GM12878 (cell line): ENCODE results near the gene TNFRSF1B. TPM values are rescaled to one million over a fixed set of nuclear protein-coding genes. Genes with fewer than 3 reads are reported as not detected.

ENCODE experiments used
- ASH2L ChIP-seq: fragments of 300-600, 200-600 bp; sonication (generic); IDR thresholded peaks from 2 replicates; pipeline ENCODE4 v1.6.1; 2017; ENCODE audit warnings: low read depth, mild to moderate bottlenecking, borderline replicate concordance
- BRCA1 ChIP-seq: IDR thresholded peaks from 2 replicates; pipeline ENCODE4 v1.6.1; 2011; ENCODE audit warnings: low read depth, low read length, improper control_type of control experiment
- CBFB ChIP-seq: IDR thresholded peaks from 2 replicates; pipeline ENCODE4 v1.6.1; 2016; ENCODE audit warnings: antibody characterized with exemption, low read depth
- CHD4 ChIP-seq: fragments of 200-600 bp; sonication (generic); IDR thresholded peaks from 2 replicates; pipeline ENCODE4 v1.6.1; 2016; ENCODE audit warnings: mild to moderate bottlenecking
- ETV6 ChIP-seq, 2 experiments: fragments of 450-650 bp in 1 of 2; IDR thresholded peaks in 1 of 2; conservative IDR thresholded peaks in 1 of 2; 2 replicates each; pipeline ENCODE4 v1.6.1; 2014; ENCODE audit warnings: antibody characterized with exemption in 1 of 2, borderline replicate concordance in 1 of 2, low read depth in 1 of 2, mild to moderate bottlenecking in 1 of 2, moderate library complexity in 1 of 2
- IRF4 ChIP-seq: IDR thresholded peaks from 2 replicates; pipeline ENCODE4 v1.6.1; 2011; ENCODE audit warnings: low read depth, low read length
- JUND ChIP-seq: IDR thresholded peaks from 2 replicates; pipeline ENCODE4 v1.6.1; 2012; ENCODE audit warnings: low read depth, mild to moderate bottlenecking, low read length, improper control_type of control experiment, moderate library complexity
- KLF5 ChIP-seq: fragments of 450-650 bp; IDR thresholded peaks from 2 replicates; pipeline ENCODE4 v1.6.1; 2014; ENCODE audit warnings: mild to moderate bottlenecking; ENCODE audit not compliant: partially characterized antibody
- MEF2B ChIP-seq: fragments of 450-650 bp; IDR thresholded peaks from 2 replicates; pipeline ENCODE4 v1.6.1; 2018; ENCODE audit warnings: mild to moderate bottlenecking, moderate library complexity; ENCODE audit not compliant: partially characterized antibody, poor library complexity, severe bottlenecking
- MXI1 ChIP-seq: fragments of 150-350 bp; IDR thresholded peaks from 2 replicates; pipeline ENCODE4 v1.6.1; 2011; ENCODE audit warnings: low read depth, mild to moderate bottlenecking, inconsistent platforms, low read length, improper control_type of control experiment
- MYB ChIP-seq: fragments of 150-350 bp; IDR thresholded peaks from 2 replicates; pipeline ENCODE4 v1.6.1; 2014; ENCODE audit warnings: mild to moderate bottlenecking, low read depth, low read length, borderline replicate concordance
- NFIC ChIP-seq: IDR thresholded peaks from 2 replicates; pipeline ENCODE4 v1.6.1; 2012; ENCODE audit warnings: low read depth, mild to moderate bottlenecking, inconsistent platforms, low read length, moderate library complexity
- NR2C1 ChIP-seq: fragments of 450-650 bp; IDR thresholded peaks from 2 replicates; pipeline ENCODE4 v1.6.1; 2017; ENCODE audit warnings: antibody characterized with exemption, mild to moderate bottlenecking, moderate library complexity
- SP1 ChIP-seq: IDR thresholded peaks from one replicate; pipeline ENCODE4 v1.6.1; 2011; ENCODE audit warnings: low read depth, low read length
- STAT1 ChIP-seq: fragments of 450-650 bp; conservative IDR thresholded peaks from 2 replicates; pipeline ENCODE4 v1.6.1; 2014; ENCODE audit warnings: antibody characterized with exemption, mild to moderate bottlenecking
- ZBED1 ChIP-seq: IDR thresholded peaks from 2 replicates; pipeline ENCODE4 v1.6.1; 2016; ENCODE audit warnings: borderline replicate concordance
- polyA plus RNA-seq, 11 experiments: library from polyadenylated mRNA; depleted of rRNA in 4 of 11; unstranded in 6 of 11; stranded (reverse) in 5 of 11; fragments of >200 nt; fragmentation: Nextera tagmentation in 4 of 11; fragmentation: Illumina TruSeq in 1 of 11; extraction: Ambion mirVana in 4 of 11; extraction: Trizol in 1 of 11; gene quantifications; 1 replicate in 1 of 11; 2 replicates in 10 of 11; pipeline versions ENCODE4 v1.2.1 to v1.2.3, GENCODE V29; 2011 to 2016; ENCODE audit warnings: inconsistent platforms in 2 of 11, missing spikeins in 2 of 11, low read depth in 1 of 11
- total RNA-seq, 4 experiments: library from RNA; depleted of rRNA in 3 of 4; stranded (reverse); fragments of >200 nt in 3 of 4; fragmentation: Illumina TruSeq in 1 of 4; extraction: Trizol in 1 of 4; gene quantifications; 2 replicates each; pipeline versions ENCODE4 v1.2.1 to v1.2.3, GENCODE V29; 2013 to 2021
- TF ChIP-seq, protein P1 (sequence below): IDR thresholded peaks from 2 replicates; pipeline ENCODE4 v1.6.1; 2012; ENCODE audit warnings: improper control_type of control experiment, low read depth, low read length; ENCODE audit not compliant: insufficient replicate concordance
- TF ChIP-seq, protein P2 (sequence below): IDR thresholded peaks from 2 replicates; pipeline ENCODE4 v1.6.1; 2012; ENCODE audit warnings: low read depth, low read length, improper control_type of control experiment
- TF ChIP-seq, protein P3 (sequence below): fragments of 450-650 bp; IDR thresholded peaks from 2 replicates; pipeline ENCODE4 v1.6.1; 2017; ENCODE audit warnings: borderline replicate concordance
- TF ChIP-seq, protein P4 (sequence below): fragments of 450-650 bp; IDR thresholded peaks from 2 replicates; pipeline ENCODE4 v1.6.1; 2017; ENCODE audit warnings: low read depth, mild to moderate bottlenecking, moderate library complexity

TNFRSF1B gene
- total and polyA plus RNA-seq, 10 of the 15 experiments (the other 5 are each of a cell fraction or from before 2014, with no cell fraction given) = 10.1 to 87.2 (median 37.3) TPM

DNA sequence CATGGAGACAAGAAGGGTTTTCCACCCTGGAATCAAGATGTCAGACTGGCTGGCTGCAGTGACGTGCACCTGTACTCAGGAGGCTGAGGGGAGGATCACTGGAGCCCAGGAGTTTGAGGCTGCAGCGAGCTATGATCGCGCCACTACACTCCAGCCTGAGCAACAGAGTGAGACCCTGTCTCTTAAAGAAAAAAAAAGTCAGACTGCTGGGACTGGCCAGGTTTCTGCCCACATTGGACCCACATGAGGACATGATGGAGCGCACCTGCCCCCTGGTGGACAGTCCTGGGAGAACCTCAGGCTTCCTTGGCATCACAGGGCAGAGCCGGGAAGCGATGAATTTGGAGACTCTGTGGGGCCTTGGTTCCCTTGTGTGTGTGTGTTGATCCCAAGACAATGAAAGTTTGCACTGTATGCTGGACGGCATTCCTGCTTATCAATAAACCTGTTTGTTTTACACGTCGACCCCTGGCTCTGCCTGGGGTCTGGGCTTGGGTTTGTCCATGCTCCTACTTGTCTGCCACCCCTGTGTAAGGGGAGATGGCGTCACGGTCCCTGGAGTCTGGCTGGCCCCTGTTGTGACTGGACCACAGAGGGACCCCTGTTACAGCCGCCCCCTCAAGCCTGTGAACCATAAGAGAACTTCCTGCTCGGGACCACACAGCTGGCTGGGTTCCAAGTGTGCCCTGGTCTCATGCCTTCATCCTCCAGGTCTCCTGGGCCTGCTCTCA, 42.1 kb downstream of the TNFRSF1B start (continued):
- TF ChIP-seq, protein P1, sequence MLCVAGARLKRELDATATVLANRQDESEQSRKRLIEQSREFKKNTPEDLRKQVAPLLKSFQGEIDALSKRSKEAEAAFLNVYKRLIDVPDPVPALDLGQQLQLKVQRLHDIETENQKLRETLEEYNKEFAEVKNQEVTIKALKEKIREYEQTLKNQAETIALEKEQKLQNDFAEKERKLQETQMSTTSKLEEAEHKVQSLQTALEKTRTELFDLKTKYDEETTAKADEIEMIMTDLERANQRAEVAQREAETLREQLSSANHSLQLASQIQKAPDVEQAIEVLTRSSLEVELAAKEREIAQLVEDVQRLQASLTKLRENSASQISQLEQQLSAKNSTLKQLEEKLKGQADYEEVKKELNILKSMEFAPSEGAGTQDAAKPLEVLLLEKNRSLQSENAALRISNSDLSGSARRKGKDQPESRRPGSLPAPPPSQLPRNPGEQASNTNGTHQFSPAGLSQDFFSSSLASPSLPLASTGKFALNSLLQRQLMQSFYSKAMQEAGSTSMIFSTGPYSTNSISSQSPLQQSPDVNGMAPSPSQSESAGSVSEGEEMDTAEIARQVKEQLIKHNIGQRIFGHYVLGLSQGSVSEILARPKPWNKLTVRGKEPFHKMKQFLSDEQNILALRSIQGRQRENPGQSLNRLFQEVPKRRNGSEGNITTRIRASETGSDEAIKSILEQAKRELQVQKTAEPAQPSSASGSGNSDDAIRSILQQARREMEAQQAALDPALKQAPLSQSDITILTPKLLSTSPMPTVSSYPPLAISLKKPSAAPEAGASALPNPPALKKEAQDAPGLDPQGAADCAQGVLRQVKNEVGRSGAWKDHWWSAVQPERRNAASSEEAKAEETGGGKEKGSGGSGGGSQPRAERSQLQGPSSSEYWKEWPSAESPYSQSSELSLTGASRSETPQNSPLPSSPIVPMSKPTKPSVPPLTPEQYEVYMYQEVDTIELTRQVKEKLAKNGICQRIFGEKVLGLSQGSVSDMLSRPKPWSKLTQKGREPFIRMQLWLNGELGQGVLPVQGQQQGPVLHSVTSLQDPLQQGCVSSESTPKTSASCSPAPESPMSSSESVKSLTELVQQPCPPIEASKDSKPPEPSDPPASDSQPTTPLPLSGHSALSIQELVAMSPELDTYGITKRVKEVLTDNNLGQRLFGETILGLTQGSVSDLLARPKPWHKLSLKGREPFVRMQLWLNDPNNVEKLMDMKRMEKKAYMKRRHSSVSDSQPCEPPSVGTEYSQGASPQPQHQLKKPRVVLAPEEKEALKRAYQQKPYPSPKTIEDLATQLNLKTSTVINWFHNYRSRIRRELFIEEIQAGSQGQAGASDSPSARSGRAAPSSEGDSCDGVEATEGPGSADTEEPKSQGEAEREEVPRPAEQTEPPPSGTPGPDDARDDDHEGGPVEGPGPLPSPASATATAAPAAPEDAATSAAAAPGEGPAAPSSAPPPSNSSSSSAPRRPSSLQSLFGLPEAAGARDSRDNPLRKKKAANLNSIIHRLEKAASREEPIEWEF = no peak
- TF ChIP-seq, protein P2, sequence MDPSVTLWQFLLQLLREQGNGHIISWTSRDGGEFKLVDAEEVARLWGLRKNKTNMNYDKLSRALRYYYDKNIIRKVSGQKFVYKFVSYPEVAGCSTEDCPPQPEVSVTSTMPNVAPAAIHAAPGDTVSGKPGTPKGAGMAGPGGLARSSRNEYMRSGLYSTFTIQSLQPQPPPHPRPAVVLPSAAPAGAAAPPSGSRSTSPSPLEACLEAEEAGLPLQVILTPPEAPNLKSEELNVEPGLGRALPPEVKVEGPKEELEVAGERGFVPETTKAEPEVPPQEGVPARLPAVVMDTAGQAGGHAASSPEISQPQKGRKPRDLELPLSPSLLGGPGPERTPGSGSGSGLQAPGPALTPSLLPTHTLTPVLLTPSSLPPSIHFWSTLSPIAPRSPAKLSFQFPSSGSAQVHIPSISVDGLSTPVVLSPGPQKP = no peak
- TF ChIP-seq CBFB (peak; percentile 62; the same call in 1 of the 2 replicates), ASH2L (no peak), STAT1 (no peak), ZBED1 (no peak), MXI1 (no peak), MEF2B (no peak), IRF4 (0 out of 2 replicates have a peak, but pooled peaks have one; percentile 17), MYB (no peak), SP1 (no peak), BRCA1 (no peak), NFIC (no peak), NR2C1 (no peak), CHD4 (no peak), KLF5 (no peak), ETV6 (conservative IDR thresholded peaks at IDR 0.05 in 1 of 2, IDR thresholded peaks at IDR 0.05 in 1 of 2; ENCODE audit: borderline replicate concordance in 1 of 2, low read depth in 1 of 2) (no peak), JUND (no peak)
- TF ChIP-seq, protein P3, sequence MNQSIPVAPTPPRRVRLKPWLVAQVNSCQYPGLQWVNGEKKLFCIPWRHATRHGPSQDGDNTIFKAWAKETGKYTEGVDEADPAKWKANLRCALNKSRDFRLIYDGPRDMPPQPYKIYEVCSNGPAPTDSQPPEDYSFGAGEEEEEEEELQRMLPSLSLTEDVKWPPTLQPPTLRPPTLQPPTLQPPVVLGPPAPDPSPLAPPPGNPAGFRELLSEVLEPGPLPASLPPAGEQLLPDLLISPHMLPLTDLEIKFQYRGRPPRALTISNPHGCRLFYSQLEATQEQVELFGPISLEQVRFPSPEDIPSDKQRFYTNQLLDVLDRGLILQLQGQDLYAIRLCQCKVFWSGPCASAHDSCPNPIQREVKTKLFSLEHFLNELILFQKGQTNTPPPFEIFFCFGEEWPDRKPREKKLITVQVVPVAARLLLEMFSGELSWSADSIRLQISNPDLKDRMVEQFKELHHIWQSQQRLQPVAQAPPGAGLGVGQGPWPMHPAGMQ = no peak
- TF ChIP-seq, protein P4, sequence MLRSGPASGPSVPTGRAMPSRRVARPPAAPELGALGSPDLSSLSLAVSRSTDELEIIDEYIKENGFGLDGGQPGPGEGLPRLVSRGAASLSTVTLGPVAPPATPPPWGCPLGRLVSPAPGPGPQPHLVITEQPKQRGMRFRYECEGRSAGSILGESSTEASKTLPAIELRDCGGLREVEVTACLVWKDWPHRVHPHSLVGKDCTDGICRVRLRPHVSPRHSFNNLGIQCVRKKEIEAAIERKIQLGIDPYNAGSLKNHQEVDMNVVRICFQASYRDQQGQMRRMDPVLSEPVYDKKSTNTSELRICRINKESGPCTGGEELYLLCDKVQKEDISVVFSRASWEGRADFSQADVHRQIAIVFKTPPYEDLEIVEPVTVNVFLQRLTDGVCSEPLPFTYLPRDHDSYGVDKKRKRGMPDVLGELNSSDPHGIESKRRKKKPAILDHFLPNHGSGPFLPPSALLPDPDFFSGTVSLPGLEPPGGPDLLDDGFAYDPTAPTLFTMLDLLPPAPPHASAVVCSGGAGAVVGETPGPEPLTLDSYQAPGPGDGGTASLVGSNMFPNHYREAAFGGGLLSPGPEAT = no peak
